Sigmoid colon (tissue), 4 donors: ENCODE results near the gene GOLGA6A.

Experiments
- CTCF ChIP-seq, 4 experiments: fragments of 450-650 bp in 3 of 4; fragments of 200-600 bp in 1 of 4; IDR thresholded peaks; one replicate each; pipeline ENCODE4 v1.5.1; 2016 to 2019; ENCODE audit warnings: antibody characterized with exemption in 4 of 4, mild to moderate bottlenecking in 3 of 4, moderate library complexity in 2 of 4
- EP300 ChIP-seq, 4 donors: sonication (generic); formaldehyde crosslinking; IDR thresholded peaks; one replicate each; pipeline ENCODE4 v1.6.1; 2017; ENCODE audit warnings: antibody characterized with exemption in 4 of 4

GRCh38 chr15:74109713-74110112 is 27.4 kb upstream of the GOLGA6A start:
- TF ChIP-seq CTCF (IDR thresholded peaks at IDR 0.05) (no peak), EP300 (IDR thresholded peaks at IDR 0.05) (no peak)
